ENCODE data around the gene EML3. TPM values are rescaled to one million over a fixed set of nuclear protein-coding genes. Genes with fewer than 3 reads are reported as not detected.

Gene EML3
- polyA plus RNA-seq, 5 donors = 32.6 to 57.4 (median 49.5) TPM

- no peak for DNase-seq
Measured at GRCh38 chr11:62553839-62554361, 58.7 kb downstream of the EML3 start.

- peak; percentile 82 for DNase-seq
Measured at GRCh38 chr11:62553080-62553838, 59.3 kb downstream of the EML3 start.

- DNase-seq = no peak
Measured at GRCh38 chr11:62552485-62553079, 60.0 kb downstream of the EML3 start.

Other genes with a start within 250 kb of the EML3 start
- gene SCGB1A1, start 193.7 kb downstream of the EML3 start, polyA plus RNA-seq (ENCODE audit: insufficient read depth in 1 of 5, insufficient read length in 5 of 5, low replicate concordance in 1 of 5) = 10 to 100 TPM in 4 of 5 donors, 1 to 10 TPM in 1; 3.8 to 59.5 (median 30.1) TPM
- gene AHNAK, start 66.0 kb downstream of the EML3 start, polyA plus RNA-seq (ENCODE audit: insufficient read depth in 1 of 5, insufficient read length in 5 of 5, low replicate concordance in 1 of 5) = 100 to 1,000 TPM; 154 to 240 (median 173) TPM
- 1,000 to 10,000 TPM; 2,119 to 2,744 (median 2,318) TPM for gene EEF1G, start 38.9 kb downstream of the EML3 start, polyA plus RNA-seq (ENCODE audit: insufficient read depth in 1 of 5, insufficient read length in 5 of 5, low replicate concordance in 1 of 5)
- 10 to 100 TPM; 22.4 to 26.3 (median 25.0) TPM for gene TUT1, start 21.3 kb downstream of the EML3 start, polyA plus RNA-seq (ENCODE audit: insufficient read depth in 1 of 5, insufficient read length in 5 of 5, low replicate concordance in 1 of 5)
- gene MTA2, start 10.9 kb downstream of the EML3 start, polyA plus RNA-seq (ENCODE audit: insufficient read depth in 1 of 5, insufficient read length in 5 of 5, low replicate concordance in 1 of 5) = 100 to 1,000 TPM in 1 of 5 donors, 10 to 100 TPM in 4; 88.1 to 103 (median 95.4) TPM
- gene ROM1, start 482 bp upstream of the EML3 start, polyA plus RNA-seq (ENCODE audit: insufficient read depth in 1 of 5, insufficient read length in 5 of 5, low replicate concordance in 1 of 5) = 1 to 10 TPM; 3.3 to 7.5 (median 4.8) TPM
- 10 to 100 TPM; 17.4 to 39.9 (median 26.4) TPM for gene B3GAT3, start 9.2 kb upstream of the EML3 start, polyA plus RNA-seq (ENCODE audit: insufficient read depth in 1 of 5, insufficient read length in 5 of 5, low replicate concordance in 1 of 5)
- gene GANAB, start 33.8 kb upstream of the EML3 start, polyA plus RNA-seq (ENCODE audit: insufficient read depth in 1 of 5, insufficient read length in 5 of 5, low replicate concordance in 1 of 5) = 100 to 1,000 TPM; 288 to 339 (median 312) TPM
- gene INTS5, start 40.5 kb upstream of the EML3 start, polyA plus RNA-seq (ENCODE audit: insufficient read depth in 1 of 5, insufficient read length in 5 of 5, low replicate concordance in 1 of 5) = 10 to 100 TPM; 12.0 to 19.6 (median 14.3) TPM
- gene C11orf98, start 52.4 kb upstream of the EML3 start, polyA plus RNA-seq (ENCODE audit: insufficient read depth in 1 of 5, insufficient read length in 5 of 5, low replicate concordance in 1 of 5) = 10 to 100 TPM; 45.9 to 64.1 (median 52.8) TPM
- 1 to 10 TPM; 4.8 to 9.0 (median 7.1) TPM for gene CSKMT, start 52.5 kb upstream of the EML3 start, polyA plus RNA-seq (ENCODE audit: insufficient read depth in 1 of 5, insufficient read length in 5 of 5, low replicate concordance in 1 of 5)
- gene UQCC3, start 58.9 kb upstream of the EML3 start, polyA plus RNA-seq (ENCODE audit: insufficient read depth in 1 of 5, insufficient read length in 5 of 5, low replicate concordance in 1 of 5) = 10 to 100 TPM in 1 of 5 donors, 1 to 10 TPM in 4; 5.0 to 10.8 (median 6.7) TPM
- 1 to 10 TPM; 4.9 to 9.5 (median 8.8) TPM for gene LBHD1, start 59.5 kb upstream of the EML3 start, polyA plus RNA-seq (ENCODE audit: insufficient read depth in 1 of 5, insufficient read length in 5 of 5, low replicate concordance in 1 of 5)
- gene UBXN1, start 66.3 kb upstream of the EML3 start, polyA plus RNA-seq (ENCODE audit: insufficient read depth in 1 of 5, insufficient read length in 5 of 5, low replicate concordance in 1 of 5) = 100 to 1,000 TPM; 132 to 176 (median 145) TPM
- 1 to 10 TPM in 1 of 5 donors, under 1 TPM in 4; 0.37 to 1.3 (median 0.55) TPM for gene LRRN4CL, start 76.8 kb upstream of the EML3 start, polyA plus RNA-seq (ENCODE audit: insufficient read depth in 1 of 5, insufficient read length in 5 of 5, low replicate concordance in 1 of 5)
- gene BSCL2, start 94.6 kb upstream of the EML3 start, polyA plus RNA-seq (ENCODE audit: insufficient read depth in 1 of 5, insufficient read length in 5 of 5, low replicate concordance in 1 of 5) = 10 to 100 TPM; 38.0 to 50.3 (median 45.9) TPM
- 1 to 10 TPM in 4 of 5 donors, under 1 TPM in 1; 0.73 to 1.7 (median 1.5) TPM for gene GNG3, start 94.9 kb upstream of the EML3 start, polyA plus RNA-seq (ENCODE audit: insufficient read depth in 1 of 5, insufficient read length in 5 of 5, low replicate concordance in 1 of 5)
- 10 to 100 TPM; 73.0 to 85.8 (median 81.9) TPM for gene HNRNPUL2, start 114.7 kb upstream of the EML3 start, polyA plus RNA-seq (ENCODE audit: insufficient read depth in 1 of 5, insufficient read length in 5 of 5, low replicate concordance in 1 of 5)
- 10 to 100 TPM; 36.1 to 47.0 (median 37.1) TPM for gene TTC9C, start 115.7 kb upstream of the EML3 start, polyA plus RNA-seq (ENCODE audit: insufficient read depth in 1 of 5, insufficient read length in 5 of 5, low replicate concordance in 1 of 5)
- gene ZBTB3, start 141.4 kb upstream of the EML3 start, polyA plus RNA-seq (ENCODE audit: insufficient read depth in 1 of 5, insufficient read length in 5 of 5, low replicate concordance in 1 of 5) = 1 to 10 TPM; 5.6 to 9.6 (median 7.0) TPM
- 100 to 1,000 TPM; 136 to 186 (median 153) TPM for gene POLR2G, start 148.8 kb upstream of the EML3 start, polyA plus RNA-seq (ENCODE audit: insufficient read depth in 1 of 5, insufficient read length in 5 of 5, low replicate concordance in 1 of 5)
- gene TAF6L, start 158.6 kb upstream of the EML3 start, polyA plus RNA-seq (ENCODE audit: insufficient read depth in 1 of 5, insufficient read length in 5 of 5, low replicate concordance in 1 of 5) = 10 to 100 TPM; 23.5 to 30.7 (median 25.7) TPM
- gene TMEM179B, start 174.6 kb upstream of the EML3 start, polyA plus RNA-seq (ENCODE audit: insufficient read depth in 1 of 5, insufficient read length in 5 of 5, low replicate concordance in 1 of 5) = 10 to 100 TPM; 48.2 to 59.9 (median 51.2) TPM
- 10 to 100 TPM; 18.8 to 28.1 (median 21.0) TPM for gene TMEM223, start 179.2 kb upstream of the EML3 start, polyA plus RNA-seq (ENCODE audit: insufficient read depth in 1 of 5, insufficient read length in 5 of 5, low replicate concordance in 1 of 5)
- gene NXF1, start 192.7 kb upstream of the EML3 start, polyA plus RNA-seq (ENCODE audit: insufficient read depth in 1 of 5, insufficient read length in 5 of 5, low replicate concordance in 1 of 5) = 100 to 1,000 TPM; 111 to 162 (median 134) TPM
- 10 to 100 TPM; 46.7 to 58.3 (median 55.5) TPM for gene STX5, start 219.3 kb upstream of the EML3 start, polyA plus RNA-seq (ENCODE audit: insufficient read depth in 1 of 5, insufficient read length in 5 of 5, low replicate concordance in 1 of 5)
- gene TEX54, start 220.1 kb upstream of the EML3 start, polyA plus RNA-seq (ENCODE audit: insufficient read depth in 1 of 5, insufficient read length in 5 of 5, low replicate concordance in 1 of 5) = under 1 TPM in 2 of 5 donors, not detected in 3; 0.34 to 0.37 TPM
- 10 to 100 TPM; 35.6 to 50.3 (median 42.9) TPM for gene WDR74, start 226.8 kb upstream of the EML3 start, polyA plus RNA-seq (ENCODE audit: insufficient read depth in 1 of 5, insufficient read length in 5 of 5, low replicate concordance in 1 of 5)